ENCODE results near the gene LRRC53.

Gene LRRC53

GRCh38 chr1:74432325-74432724 lies 80.1 kb downstream of the LRRC53 start:
- no peaks in the 10 kb centered on the region for H3K27me3 ChIP-seq
- H3K4me1 ChIP-seq (ENCODE audit: control insufficient read depth in 1 of 2, insufficient read depth in 1 of 2, low read depth in 1 of 2, low read length in 1 of 2), result no peaks in the 10 kb centered on the region
- H3K27ac ChIP-seq, result no peak overlapping the region
- TF ChIP-seq CTCF (IDR thresholded peaks at IDR 0.05), result no peak
- no peaks in the 10 kb centered on the region for H3K36me3 ChIP-seq
- no peaks in the 10 kb centered on the region for H3K9me3 ChIP-seq
- no peak overlapping the region for H3K4me3 ChIP-seq (ENCODE audit: low read depth in 1 of 2, low read length in 1 of 2)

GRCh38 chr1:74431531-74431930 lies 80.9 kb downstream of the LRRC53 start:
- H3K4me1 ChIP-seq (ENCODE audit: control insufficient read depth in 1 of 2, insufficient read depth in 1 of 2, low read depth in 1 of 2, low read length in 1 of 2), result no peaks in the 10 kb centered on the region
- no peaks in the 10 kb centered on the region for H3K9me3 ChIP-seq
- no peaks in the 10 kb centered on the region for H3K27me3 ChIP-seq
- H3K36me3 ChIP-seq, result no peaks in the 10 kb centered on the region
- H3K4me3 ChIP-seq (ENCODE audit: low read depth in 1 of 2, low read length in 1 of 2), result no peak overlapping the region
- H3K27ac ChIP-seq, result no peak overlapping the region
- TF ChIP-seq CTCF (IDR thresholded peaks at IDR 0.05), result no peak

DNA sequence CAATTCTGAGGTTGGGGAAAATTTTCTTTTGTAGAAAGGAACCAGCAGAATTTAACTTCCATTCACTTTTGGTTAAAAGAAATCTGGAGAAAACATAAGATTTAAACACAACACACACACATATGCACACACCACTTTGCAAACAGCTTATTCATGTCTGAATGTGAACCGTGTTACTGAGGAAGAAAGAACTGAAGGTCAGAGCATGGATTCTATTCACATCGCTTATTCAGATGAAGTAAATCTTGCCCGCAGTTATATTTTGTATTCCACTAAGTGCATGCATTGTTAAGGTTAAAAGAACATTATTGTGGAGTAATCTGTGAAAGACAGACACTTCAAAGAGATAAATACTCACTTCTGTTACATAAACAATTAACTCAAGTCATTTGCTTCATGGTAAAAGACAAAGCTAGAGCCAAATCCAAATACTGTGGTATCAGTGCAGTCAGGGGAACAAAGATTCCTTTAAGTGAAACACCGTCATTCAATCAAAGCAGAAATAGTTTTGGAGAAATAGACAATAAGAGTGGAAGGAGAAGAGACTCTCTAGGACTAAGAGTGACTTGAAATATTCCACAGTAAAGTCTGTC lies 82.0 kb downstream of the LRRC53 start:
- Histone ChIP-seq H3K27me3 (no peaks in the 10 kb centered on the region), H3K27ac (no peak overlapping the region)
- no peak for TF ChIP-seq CTCF (IDR thresholded peaks at IDR 0.05)

DNA sequence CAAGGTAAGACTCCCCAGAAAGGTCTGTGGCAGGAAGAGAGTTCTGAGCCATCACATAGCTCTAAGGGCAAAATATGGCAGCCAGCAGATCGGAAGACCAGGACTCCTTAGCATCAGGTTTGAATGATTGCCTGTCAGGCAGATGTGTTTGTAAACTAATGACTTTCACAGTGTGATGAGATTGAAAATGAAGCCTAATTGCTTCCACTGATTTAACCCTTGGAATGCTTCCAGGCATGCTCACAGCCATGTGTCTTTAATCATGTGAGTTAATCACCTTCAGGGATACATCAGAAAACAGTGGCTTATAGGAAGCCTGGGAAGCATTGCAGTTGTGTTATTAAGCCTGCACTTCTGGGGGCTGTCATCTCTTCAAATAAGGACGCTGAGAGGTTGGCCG lies 82.8 kb downstream of the LRRC53 start:
- Histone ChIP-seq H3K4me1 (ENCODE audit: control insufficient read depth in 1 of 2, insufficient read depth in 1 of 2, low read depth in 1 of 2, low read length in 1 of 2) (no peaks in the 10 kb centered on the region), H3K9me3 (no peaks in the 10 kb centered on the region), H3K27ac (no peak overlapping the region), H3K36me3 (no peaks in the 10 kb centered on the region), H3K4me3 (ENCODE audit: low read depth in 1 of 2, low read length in 1 of 2) (no peak overlapping the region), H3K27me3 (no peaks in the 10 kb centered on the region)
- TF ChIP-seq CTCF (IDR thresholded peaks at IDR 0.05), result no peak

More for the DNA sequence above, 82.0 kb downstream of the LRRC53 start:
- Histone ChIP-seq H3K4me1 (ENCODE audit: control insufficient read depth in 1 of 2, insufficient read depth in 1 of 2, low read depth in 1 of 2, low read length in 1 of 2) (no peaks in the 10 kb centered on the region), H3K9me3 (no peaks in the 10 kb centered on the region), H3K4me3 (ENCODE audit: low read depth in 1 of 2, low read length in 1 of 2) (no peak overlapping the region), H3K36me3 (no peaks in the 10 kb centered on the region)

GRCh38 chr1:74427681-74428080 lies 84.7 kb downstream of the LRRC53 start:
- no peak for TF ChIP-seq CTCF (IDR thresholded peaks at IDR 0.05)
- Histone ChIP-seq H3K9me3 (no peaks in the 10 kb centered on the region), H3K4me3 (ENCODE audit: low read depth in 1 of 2, low read length in 1 of 2) (no peak overlapping the region), H3K27me3 (no peaks in the 10 kb centered on the region), H3K27ac (no peak overlapping the region), H3K36me3 (no peaks in the 10 kb centered on the region), H3K4me1 (ENCODE audit: control insufficient read depth in 1 of 2, insufficient read depth in 1 of 2, low read depth in 1 of 2, low read length in 1 of 2) (no peaks in the 10 kb centered on the region)
